HepG2 (cell line): ENCODE data around the gene DNAJC4. TPM values are rescaled to one million over a fixed set of nuclear protein-coding genes. Genes with fewer than 3 reads are reported as not detected.

Source experiments
- CEBPG ChIP-seq: IDR thresholded peaks from 2 replicates; pipeline ENCODE4 v1.6.1; 2016
- CSRNP1 ChIP-seq: sonication (generic); formaldehyde crosslinking; IDR thresholded peaks from 2 replicates; pipeline ENCODE4 v1.8.1; 2023; ENCODE audit warnings: mild to moderate bottlenecking, missing genetic modification reagents
- KDM3A ChIP-seq: IDR thresholded peaks from 2 replicates; pipeline ENCODE4 v1.6.1; 2018; ENCODE audit warnings: low read depth, missing compliant biosample characterization
- KLF13 ChIP-seq: sonication (generic); formaldehyde crosslinking; IDR thresholded peaks from 2 replicates; pipeline ENCODE4 v1.4.0; 2020; ENCODE audit warnings: mild to moderate bottlenecking, missing genetic modification reagents
- PLSCR1 ChIP-seq: sonication (generic); formaldehyde crosslinking; IDR thresholded peaks from 2 replicates; pipeline ENCODE4 v1.5.0; 2020; ENCODE audit warnings: missing genetic modification reagents, mild to moderate bottlenecking, borderline replicate concordance
- SMAD3 ChIP-seq: sonication (generic); formaldehyde crosslinking; IDR thresholded peaks from 2 replicates; pipeline ENCODE4 v1.4.0; 2020; ENCODE audit warnings: missing genetic modification reagents
- SMYD3 ChIP-seq: sonication (generic); formaldehyde crosslinking; IDR thresholded peaks from 2 replicates; pipeline ENCODE4 v1.8.1; 2023; ENCODE audit warnings: mild to moderate bottlenecking, missing genetic modification reagents
- TBL1XR1 ChIP-seq: fragments of 150-350 bp; IDR thresholded peaks from 2 replicates; pipeline ENCODE4 v1.6.1; 2014; ENCODE audit warnings: borderline replicate concordance, low read length; ENCODE audit not compliant: partially characterized antibody
- TCF7L2 ChIP-seq: IDR thresholded peaks from 2 replicates; pipeline ENCODE4 v1.6.1; 2011; ENCODE audit warnings: mild to moderate bottlenecking, low read depth, low read length, moderate library complexity
- ZBTB2 ChIP-seq: sonication (generic); formaldehyde crosslinking; IDR thresholded peaks from 2 replicates; pipeline ENCODE4 v1.8.0; 2022; ENCODE audit warnings: low read depth, missing genetic modification reagents
- ZBTB37 ChIP-seq: sonication (generic); formaldehyde crosslinking; IDR thresholded peaks from 2 replicates; pipeline ENCODE4 v1.4.0; 2020; ENCODE audit warnings: mild to moderate bottlenecking, missing genetic modification reagents
- ZNF557 ChIP-seq: sonication (generic); formaldehyde crosslinking; IDR thresholded peaks from 2 replicates; pipeline ENCODE4 v1.4.0; 2020; ENCODE audit warnings: missing genetic modification reagents
- ZNF639 ChIP-seq: conservative IDR thresholded peaks from 2 replicates; pipeline ENCODE4 v1.6.1; 2018; ENCODE audit warnings: missing genetic modification reagents
- ZNF761 ChIP-seq: sonication (generic); formaldehyde crosslinking; conservative IDR thresholded peaks from 2 replicates; pipeline ENCODE4 v1.4.0; 2020; ENCODE audit warnings: mild to moderate bottlenecking, missing genetic modification reagents
- polyA plus RNA-seq, 8 experiments: library from polyadenylated mRNA; depleted of rRNA in 3 of 8; stranded (reverse) in 7 of 8; unstranded in 1 of 8; fragments of >200 nt; fragmentation: Illumina TruSeq in 4 of 8; extraction: Trizol in 4 of 8; gene quantifications; 2 replicates each; pipeline versions ENCODE4 v1.2.1 to v1.2.3, GENCODE V29; 2011 to 2016; ENCODE audit warnings: low read depth in 4 of 8, missing spikeins in 1 of 8, mixed read lengths in 1 of 8; ENCODE audit not compliant: insufficient read depth in 1 of 8
- total RNA-seq, 5 experiments: library from RNA; depleted of rRNA; stranded (reverse); fragments of >200 nt; fragmentation: Illumina TruSeq; extraction: Trizol; gene quantifications; 2 replicates each; pipeline ENCODE4 v1.2.3, GENCODE V29; 2016; ENCODE audit warnings: low read depth in 1 of 5

Gene DNAJC4
- total and polyA plus RNA-seq, 2 of the 13 experiments (the other 11 are each of a cell fraction or from before 2014, with no cell fraction given) = 10.3 to 60.8 TPM

- TF ChIP-seq KLF13 (CRISPR knock-in tag) (no peak), ZNF557 (CRISPR knock-in tag) (no peak), ZNF639 (CRISPR knock-in tag) (no peak), SMAD3 (CRISPR knock-in tag) (0 out of 2 replicates have a peak, but pooled peaks have one; percentile 57), TBL1XR1 (no peak), CEBPG (CRISPR knock-in tag) (no peak), ZBTB2 (peak; percentile 62), ZNF761 (CRISPR knock-in tag) (no peak), SMYD3 (CRISPR knock-in tag) (no peak), TCF7L2 (no peak), PLSCR1 (no peak), CSRNP1 (CRISPR knock-in tag) (no peak), KDM3A (CRISPR knock-in tag) (peak; percentile 40; the same call in 1 of the 2 replicates), ZBTB37 (CRISPR knock-in tag) (no peak)
- TF ChIP-seq, all 625 proteins: peak for 159
Observed at GRCh38 chr11:64237484-64237951, 7.2 kb downstream of the DNAJC4 start (continued).
